SIG-M5 treated with dmso at 0.1 percent for 504 hours (cell line): ENCODE results near the gene FTO.
A peak's percentile ranks its signal among the peaks of the same experiment; 100 is the strongest.

ENCODE experiments used
- DNase-seq: peaks from one replicate; lab custom pipeline; 2025; ENCODE audit not compliant: unreplicated experiment; lab: John Stamatoyannopoulos, UW

The FTO gene

DNA sequence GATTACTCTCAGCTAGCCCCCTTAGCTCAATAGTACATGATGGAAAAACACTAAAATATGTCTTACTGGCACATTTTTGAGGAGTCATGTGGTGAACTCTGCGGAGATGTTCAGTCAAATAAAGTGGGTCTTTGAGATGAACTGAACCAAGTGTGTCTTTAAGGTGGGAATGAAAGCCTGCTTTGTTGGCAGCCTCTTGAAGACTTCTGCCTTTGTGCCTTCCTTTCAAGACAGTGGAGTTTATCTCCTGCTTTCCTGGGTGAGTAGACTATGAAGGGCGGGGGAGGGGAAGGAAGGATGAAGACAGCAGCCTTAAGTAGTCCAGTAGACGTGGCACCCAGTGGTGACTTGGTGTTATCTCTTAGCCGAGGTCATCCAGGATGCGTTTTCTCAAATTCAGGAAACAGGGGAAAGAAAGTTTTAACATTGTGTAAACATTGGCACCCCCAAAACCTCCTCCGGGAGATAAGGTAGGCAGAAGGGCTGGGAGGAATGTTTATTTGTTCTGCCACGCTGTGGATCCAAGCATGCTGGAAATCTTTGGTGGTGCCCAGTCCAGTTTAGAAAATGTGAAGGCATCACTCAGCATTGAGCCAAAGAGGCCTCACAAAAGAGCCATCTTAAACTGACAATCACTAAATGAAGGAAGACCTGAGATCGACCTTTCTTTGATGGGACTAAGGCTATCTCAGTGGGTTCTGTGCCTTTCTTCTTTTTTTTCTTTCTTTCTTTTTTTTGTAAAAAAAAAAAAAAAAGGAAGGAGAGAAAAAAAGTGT, 220.6 kb downstream of the FTO start:
- no peak for DNase-seq

- DNase-seq: peak; percentile 19
These were observed 221.1 kb downstream of the FTO start for GRCh38 chr16:53925107-53925410.

DNA sequence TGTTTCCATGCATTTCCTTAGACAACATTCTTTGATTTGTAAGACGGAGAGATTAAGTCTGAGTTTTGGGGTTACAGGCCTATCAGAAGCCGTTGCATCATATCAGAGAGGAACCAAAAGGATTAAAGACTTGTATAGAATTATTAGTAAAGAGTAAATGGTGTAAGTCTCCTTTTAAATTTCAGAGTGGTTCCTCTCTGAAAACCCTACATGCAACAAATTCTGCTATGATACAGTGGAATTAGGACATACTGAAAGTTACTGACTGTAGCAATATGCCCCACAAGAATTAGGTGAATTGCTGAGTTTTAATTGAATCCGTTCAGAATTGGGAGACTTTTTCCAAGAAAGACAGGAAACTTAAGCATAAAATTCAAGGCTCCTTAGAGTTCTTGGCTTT, 221.6 kb downstream of the FTO start:
- DNase-seq: no peak

DNA sequence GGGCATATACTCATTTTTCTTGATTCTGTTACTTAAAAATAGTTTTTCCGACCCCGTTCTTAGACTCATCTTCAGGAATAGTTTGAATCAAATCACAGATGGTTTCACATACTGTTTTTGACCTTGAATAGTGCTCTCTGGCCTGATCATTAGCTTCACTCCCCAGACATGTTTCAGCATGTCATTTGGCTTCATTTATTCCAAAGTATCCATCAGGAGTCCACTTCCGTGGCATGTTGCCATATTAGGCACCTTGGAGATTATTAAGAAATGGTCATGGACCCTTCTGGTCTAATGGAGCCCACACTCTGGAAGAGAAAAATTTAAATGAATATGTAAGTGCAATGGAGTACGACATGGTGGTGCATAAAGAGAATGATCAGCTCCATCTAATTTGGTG, 222.3 kb downstream of the FTO start:
- DNase-seq: no peak

DNA sequence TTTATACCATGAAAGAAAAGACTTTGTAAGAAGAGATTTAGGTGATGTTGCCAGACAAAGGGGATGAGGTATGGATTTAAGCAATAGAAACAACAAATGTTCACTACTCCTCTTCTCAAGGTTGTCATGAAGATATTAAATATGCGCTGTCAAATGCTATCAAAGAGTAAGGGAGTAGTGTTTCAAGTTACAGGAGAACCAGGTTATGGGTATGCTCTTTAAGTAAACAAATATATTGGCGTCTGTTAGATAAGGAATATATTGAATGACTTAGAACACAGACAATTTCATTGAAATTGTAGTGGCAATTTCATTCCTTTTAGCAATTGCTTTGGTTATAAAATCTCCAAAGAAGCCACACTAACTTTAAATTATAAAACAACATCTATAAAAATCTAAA, 229.0 kb downstream of the FTO start:
- DNase-seq: no peak

GRCh38 chr16:53933407-53933806, 229.5 kb downstream of the FTO start:
- DNase-seq: no peak

DNA sequence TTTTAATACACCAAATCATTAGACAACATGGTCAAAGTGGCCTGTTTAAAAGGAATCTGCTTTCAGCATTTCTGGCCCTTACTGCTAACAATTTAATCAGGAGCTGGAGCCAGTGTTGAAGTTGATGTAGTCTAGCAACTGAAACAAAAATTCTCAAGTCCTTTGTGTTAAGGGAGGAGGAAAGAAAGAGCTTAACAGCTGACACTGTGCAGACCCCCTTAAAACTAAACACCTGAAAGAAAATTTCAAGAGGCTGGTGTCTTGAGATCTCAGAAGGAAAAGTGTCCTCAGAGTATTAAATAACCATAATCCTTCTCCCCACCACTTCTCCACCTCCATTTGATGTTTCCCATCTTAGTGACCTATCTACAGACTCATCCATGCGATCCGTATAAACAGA, 232.1 kb downstream of the FTO start:
- DNase-seq: no peak

- no peak for DNase-seq
These were observed 232.6 kb downstream of the FTO start for GRCh38 chr16:53936529-53936928.

GRCh38 chr16:53937161-53937880, 233.4 kb downstream of the FTO start:
- no peak for DNase-seq

- DNase-seq: no peak
These were observed 240.1 kb downstream of the FTO start for GRCh38 chr16:53944025-53944424.

DNA sequence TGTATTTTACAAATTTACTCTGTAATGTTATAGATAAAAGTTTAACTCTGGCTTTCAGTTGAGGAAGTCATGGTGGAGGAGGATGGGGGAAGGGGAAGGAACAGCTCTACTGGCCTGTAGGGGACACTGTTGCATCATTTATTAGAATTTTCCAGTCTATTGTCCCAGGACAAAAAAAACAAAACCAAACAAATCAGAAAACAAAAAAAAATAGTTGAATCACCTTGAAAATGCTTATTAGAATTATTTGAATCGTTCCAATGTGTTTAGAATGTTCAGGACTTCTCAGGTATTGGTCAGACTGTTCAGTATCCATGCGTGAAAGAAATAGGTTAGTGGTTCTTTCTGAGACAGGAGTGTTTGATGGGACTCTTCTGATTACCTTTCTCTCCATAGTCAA, 242.0 kb downstream of the FTO start:
- peak; percentile 52 for DNase-seq

- peak; percentile 80 for DNase-seq
These were observed 242.9 kb downstream of the FTO start for GRCh38 chr16:53946746-53947386.

DNA sequence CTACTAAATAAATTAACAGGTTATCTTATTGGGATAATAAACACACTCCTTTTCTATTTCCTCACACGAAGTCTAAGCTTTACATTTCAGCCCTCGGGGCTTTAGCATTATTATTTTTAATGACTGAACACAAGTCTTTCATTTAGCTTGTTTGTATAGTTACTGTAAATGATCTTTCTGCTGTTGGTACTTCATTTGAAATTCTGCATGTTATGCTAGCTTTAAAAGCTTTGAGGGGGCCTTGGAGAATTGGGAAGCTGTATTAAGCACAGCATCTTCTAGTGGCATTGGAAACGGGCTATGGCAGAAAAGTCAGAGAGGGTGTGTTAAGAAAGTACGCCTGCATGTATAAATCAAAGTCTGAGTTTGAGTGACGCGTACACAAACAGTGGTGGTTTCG, 243.7 kb downstream of the FTO start:
- DNase-seq: no peak

- no peak for DNase-seq
These were observed 244.4 kb downstream of the FTO start for GRCh38 chr16:53948326-53948725.

DNA sequence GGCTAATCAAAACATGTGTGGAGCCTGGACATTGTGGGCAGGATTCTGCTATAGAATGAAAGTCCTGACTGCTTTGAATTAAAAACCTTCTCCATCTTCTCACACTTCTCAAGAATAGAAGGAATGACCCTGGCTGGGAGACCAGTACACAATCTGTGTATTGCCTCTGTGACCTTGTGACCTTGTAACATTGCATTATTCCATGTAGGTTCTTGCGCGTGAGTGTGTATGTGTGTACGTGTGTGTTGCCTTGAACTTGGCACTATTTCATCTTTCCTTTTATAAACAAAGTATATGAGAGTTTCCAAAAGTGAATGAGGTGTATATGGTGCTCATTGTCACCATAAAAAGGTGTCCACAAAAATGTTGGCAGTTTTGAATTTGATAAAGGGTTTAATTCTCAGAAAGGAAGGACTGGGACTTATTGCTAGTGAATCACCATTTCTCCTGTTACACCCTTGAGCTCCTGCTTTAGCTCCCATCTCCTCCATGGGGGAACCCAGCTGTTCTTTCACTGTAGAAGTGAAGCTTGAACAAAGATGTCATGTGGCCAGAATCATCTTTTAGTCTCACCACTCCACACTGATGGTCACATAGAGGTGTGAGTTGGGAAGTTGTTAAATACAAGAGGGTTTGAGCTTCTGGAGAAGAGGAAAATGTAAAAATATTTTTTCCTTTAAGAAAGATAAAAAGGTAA, 244.9 kb downstream of the FTO start:
- no peak for DNase-seq

DNA sequence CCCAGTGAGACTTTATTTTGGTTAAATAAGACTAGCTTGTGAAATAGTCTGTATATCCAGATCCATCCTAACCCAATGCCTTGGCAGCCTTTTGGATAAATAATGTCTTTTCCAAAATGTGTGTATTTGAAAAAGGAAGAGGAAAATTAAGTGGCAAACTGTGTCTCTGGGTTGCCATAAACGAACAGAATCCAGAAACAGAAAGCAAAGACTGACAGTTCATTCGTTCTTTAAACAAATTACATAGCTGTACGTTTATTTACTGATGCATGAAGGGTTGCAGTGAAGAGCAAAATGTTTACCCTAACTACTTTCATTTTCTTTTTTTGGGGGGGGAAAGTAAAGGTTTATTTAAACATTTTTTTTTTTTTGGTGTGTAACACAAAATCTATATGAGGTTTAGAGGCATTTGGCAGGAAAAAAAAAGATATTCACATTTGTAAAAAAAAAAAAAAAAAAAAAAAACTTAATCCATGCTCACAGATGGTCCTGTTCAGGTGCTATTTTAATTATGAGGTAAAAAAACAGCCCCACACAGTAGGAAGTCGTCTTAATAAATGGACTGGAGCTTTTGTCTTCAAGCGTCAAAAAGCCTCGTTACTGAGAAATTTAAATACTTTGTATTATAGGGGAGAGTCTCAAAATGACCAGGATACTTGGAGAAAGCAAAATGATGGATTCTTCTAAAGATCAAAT, 245.9 kb downstream of the FTO start:
- no peak for DNase-seq

- no peak for DNase-seq
These were observed 246.7 kb downstream of the FTO start for GRCh38 chr16:53950677-53951076.

DNA sequence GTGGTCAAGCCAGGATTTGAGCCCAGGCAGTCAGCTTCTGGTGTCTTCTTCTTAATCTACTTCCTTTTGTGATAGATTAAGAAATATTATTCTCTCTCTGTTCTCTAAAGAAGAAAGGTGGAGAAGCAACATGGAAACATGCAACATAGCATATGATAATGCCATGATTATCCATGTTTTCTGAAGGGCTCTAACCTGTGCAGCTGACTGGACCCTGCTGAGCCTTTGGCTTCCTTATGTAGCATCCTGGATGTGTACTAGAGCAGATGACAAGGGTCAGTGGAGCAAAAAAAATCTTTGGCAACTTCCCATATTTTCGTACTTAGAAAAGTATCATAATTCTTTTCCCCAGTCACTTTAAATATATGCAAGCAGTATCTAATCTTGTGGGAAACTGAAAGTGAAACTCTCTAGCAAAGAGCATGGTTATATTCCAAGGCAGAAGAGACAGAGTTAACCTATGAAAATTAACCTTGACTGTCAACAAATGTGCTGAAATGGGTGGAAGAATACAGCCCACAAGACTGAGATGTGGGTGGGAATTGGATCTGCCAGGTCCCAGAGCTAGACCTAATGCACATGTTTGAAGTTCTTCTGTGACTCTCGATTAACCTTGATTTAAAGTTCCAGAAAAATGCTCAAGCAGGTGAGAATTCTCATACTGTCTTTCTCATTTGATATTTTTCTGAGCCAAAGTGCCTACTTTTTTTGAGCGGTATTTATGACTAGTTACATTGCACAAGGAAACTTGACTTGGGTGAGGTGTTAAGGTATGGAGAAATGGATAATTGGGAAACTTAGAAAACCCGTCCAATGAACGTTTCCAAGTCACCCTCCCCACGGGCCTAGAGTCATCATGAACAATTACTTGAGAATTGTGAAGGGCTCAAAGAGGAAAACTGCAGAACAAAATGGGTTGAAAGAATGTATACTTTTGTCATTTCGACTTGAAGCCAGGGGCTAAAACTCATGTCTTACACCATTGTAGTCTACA, 248.6 kb downstream of the FTO start:
- peak; percentile 21 for DNase-seq

- DNase-seq: no peak
These were observed 249.4 kb downstream of the FTO start for GRCh38 chr16:53953336-53953735.
